H1 (cell line): ENCODE measurements around the gene C1orf146.

Experiments used
- CEBPB ChIP-seq: IDR thresholded peaks from 2 replicates; pipeline ENCODE4 v1.6.1; 2012; ENCODE audit warnings: low read depth, low read length
- CTCF ChIP-seq, 3 experiments: IDR thresholded peaks; 1 replicate in 2 of 3; 2 replicates in 1 of 3; pipeline versions ENCODE4 v1.5.1 to v1.6.1; 2011; ENCODE audit warnings: low read length in 3 of 3, mild to moderate bottlenecking in 3 of 3, inconsistent platforms in 2 of 3, low read depth in 1 of 3, moderate library complexity in 1 of 3; ENCODE audit not compliant: insufficient read depth in 1 of 3; ENCODE audit errors: control extremely low read depth in 1 of 3
- HDAC2 ChIP-seq, 2 experiments: fragments of 300-600 bp in 1 of 2; sonication (generic) in 1 of 2; IDR thresholded peaks; 2 replicates each; pipeline ENCODE4 v1.6.1; 2011 to 2012; ENCODE audit warnings: low read depth in 2 of 2, low read length in 2 of 2, mild to moderate bottlenecking in 2 of 2, moderate library complexity in 2 of 2, borderline replicate concordance in 1 of 2, inconsistent platforms in 1 of 2
- JUN ChIP-seq: IDR thresholded peaks from 2 replicates; pipeline ENCODE4 v1.6.1; 2011; ENCODE audit warnings: low read depth, mild to moderate bottlenecking, improper control_type of control experiment, low read length
- MAX ChIP-seq: IDR thresholded peaks from 2 replicates; pipeline ENCODE4 v1.6.1; 2012; ENCODE audit warnings: inconsistent platforms
- POLR2A ChIP-seq, 2 experiments: IDR thresholded peaks; 1 replicate in 1 of 2; 2 replicates in 1 of 2; pipeline ENCODE4 v1.6.1; 2011; ENCODE audit warnings: low read depth in 2 of 2, low read length in 2 of 2, mild to moderate bottlenecking in 2 of 2; ENCODE audit errors: control extremely low read depth in 1 of 2
- POLR2AphosphoS5 ChIP-seq: IDR thresholded peaks from 2 replicates; pipeline ENCODE4 v1.6.1; 2011; ENCODE audit warnings: low read depth, low read length
- TAF1 ChIP-seq: IDR thresholded peaks from 2 replicates; pipeline ENCODE4 v1.6.1; 2011; ENCODE audit warnings: mild to moderate bottlenecking, low read depth, low read length

GRCh38 chr1:92273039-92273438 is 55.3 kb downstream of the C1orf146 start:
- TF ChIP-seq POLR2A (IDR thresholded peaks at IDR 0.05; ENCODE audit: control extremely low read depth in 1 of 2, low read depth in 2 of 2, low read length in 2 of 2) (no peak), HDAC2 (IDR thresholded peaks at IDR 0.05; ENCODE audit: borderline replicate concordance in 1 of 2, low read depth in 2 of 2, low read length in 2 of 2) (no peak), POLR2AphosphoS5 (no peak), CTCF (IDR thresholded peaks at IDR 0.05; ENCODE audit: control extremely low read depth in 1 of 3, insufficient read depth in 1 of 3, low read depth in 1 of 3, low read length in 3 of 3) (no peak), MAX (no peak), JUN (no peak), CEBPB (no peak), TAF1 (no peak)
